GM12878 (cell line): ENCODE results near the gene CCDC141. TPM values are rescaled to one million over a fixed set of nuclear protein-coding genes. Genes with fewer than 3 reads are reported as not detected.

Experiments used
- ATAC-seq: fragments of 200-7000 bp; cut with Tn5 transposase; 3 replicates; pipeline ENCODE4 v1.9.1; 2020; ENCODE audit warnings: mild to moderate bottlenecking, moderate library complexity
- BruUV-seq: library from RNA; stranded (reverse); fragments of 400-500 nt; replicated peaks from 2 replicates; lab custom pipeline; 2021; lab: Mats Ljungman, UMichigan
- CTCF ChIA-PET: fragments of 300-600 bp; sonication (Branson Sonifier 250); formaldehyde crosslinking; extraction: SDS; loops from one replicate; lab custom pipeline; 2021; ENCODE audit warnings: inconsistent platforms; lab: Yijun Ruan, JAX
- POLR2A ChIA-PET: fragments of 350-600 bp; formaldehyde crosslinking; extraction: SDS; loops from one replicate; lab custom pipeline; 2021; ENCODE audit warnings: inconsistent platforms; lab: Charles Lee
- RAD21 ChIA-PET: fragments of 300-600 bp; sonication (Branson Sonifier 250); formaldehyde crosslinking; loops from one replicate; lab custom pipeline; 2023; ENCODE audit warnings: antibody characterized with exemption; ENCODE audit not compliant: unreplicated experiment; lab: Charles Lee
- SMC1A ChIA-PET: fragments of 300-600 bp; sonication (Branson Sonifier 250); formaldehyde crosslinking; loops from one replicate; lab custom pipeline; 2023; ENCODE audit not compliant: unreplicated experiment, uncharacterized antibody; lab: Charles Lee
- DNase-seq: peaks from one replicate; pipeline ENCODE4 v3.0.0-alpha.2; 2011; ENCODE audit warnings: low read depth, low spot score
- FAIRE-seq: peaks from 3 replicates; lab custom pipeline; 2011; peaks lifted over from hg19 to GRCh38; lab: Jason Lieb, UNC
- H2AFZ ChIP-seq: 2 replicates; pipeline ENCODE4 v1.6.0; 2011; ENCODE audit warnings: low read depth, low read length, control low read depth; ENCODE audit not compliant: control insufficient read depth
- H3K27ac ChIP-seq: 2 replicates; pipeline ENCODE4 v1.5.1; 2011; ENCODE audit warnings: control low read depth; ENCODE audit not compliant: control insufficient read depth, insufficient read depth
- H3K27me3 ChIP-seq, 2 experiments: replicated peaks in 1 of 2; 2 replicates each; pipeline versions ENCODE4 v1.6.0 to v1.6.1; 2011; ENCODE audit warnings: low read length in 1 of 2; ENCODE audit not compliant: control insufficient read depth in 2 of 2, insufficient read depth in 2 of 2
- H3K36me3 ChIP-seq, 2 experiments: 2 replicates each; pipeline ENCODE4 v1.5.1; 2011; ENCODE audit warnings: low read length in 1 of 2; ENCODE audit not compliant: control insufficient read depth in 2 of 2, insufficient read depth in 2 of 2
- H3K4me1 ChIP-seq: 2 replicates; pipeline ENCODE4 v1.6.1; 2011; ENCODE audit warnings: mild to moderate bottlenecking, low read length, moderate library complexity, mixed read lengths; ENCODE audit not compliant: control insufficient read depth, insufficient read depth
- H3K4me2 ChIP-seq: 2 replicates; pipeline ENCODE4 v1.6.0; 2011; ENCODE audit warnings: control low read depth; ENCODE audit not compliant: control insufficient read depth, insufficient read depth
- H3K4me3 ChIP-seq: fragments of 200-600 bp; sonication (generic); 2 replicates; pipeline ENCODE4 v1.5.1; 2016
- H3K79me2 ChIP-seq: 2 replicates; pipeline ENCODE4 v1.6.0; 2011; ENCODE audit warnings: low read length; ENCODE audit not compliant: control insufficient read depth, insufficient read depth
- H3K9ac ChIP-seq: 2 replicates; pipeline ENCODE4 v1.8.0; 2011; ENCODE audit warnings: low read length, control low read depth, mixed read lengths; ENCODE audit not compliant: control insufficient read depth, insufficient read depth
- H3K9me3 ChIP-seq: replicated peaks from 3 replicates; pipeline ENCODE4 v1.5.1; 2011; ENCODE audit warnings: mild to moderate bottlenecking, low read length; ENCODE audit not compliant: control insufficient read depth, insufficient read depth
- H4K20me1 ChIP-seq: 2 replicates; pipeline ENCODE4 v1.6.0; 2011; ENCODE audit not compliant: control insufficient read depth, insufficient read depth
- IKZF1 ChIP-seq: fragments of 450-650 bp; conservative IDR thresholded peaks from 2 replicates; pipeline ENCODE4 v1.6.1; 2017; ENCODE audit warnings: antibody characterized with exemption, mild to moderate bottlenecking
- KDM1A ChIP-seq: fragments of 200-600 bp; sonication (generic); IDR thresholded peaks from 2 replicates; pipeline ENCODE4 v1.6.1; 2016; ENCODE audit warnings: borderline replicate concordance
- MAX ChIP-seq: IDR thresholded peaks from 2 replicates; pipeline ENCODE4 v1.6.1; 2012; ENCODE audit warnings: low read depth, low read length, improper control_type of control experiment
- RELA ChIP-seq: fragments of 450-650 bp; IDR thresholded peaks from 2 replicates; pipeline ENCODE4 v1.8.0; 2014; ENCODE audit warnings: borderline replicate concordance; ENCODE audit not compliant: partially characterized antibody
- SIN3A ChIP-seq: IDR thresholded peaks from 2 replicates; pipeline ENCODE4 v1.6.1; 2012; ENCODE audit warnings: low read depth, low read length, improper control_type of control experiment
- STAT1 ChIP-seq: fragments of 450-650 bp; conservative IDR thresholded peaks from 2 replicates; pipeline ENCODE4 v1.6.1; 2014; ENCODE audit warnings: antibody characterized with exemption, mild to moderate bottlenecking
- STAT3 ChIP-seq: IDR thresholded peaks from 2 replicates; pipeline ENCODE4 v1.6.1; 2011; ENCODE audit warnings: low read depth, low read length, improper control_type of control experiment
- TARDBP ChIP-seq: IDR thresholded peaks from 2 replicates; pipeline ENCODE4 v1.6.1; 2016; ENCODE audit warnings: borderline replicate concordance
- TBL1XR1 ChIP-seq: IDR thresholded peaks from 2 replicates; pipeline ENCODE4 v1.6.1; 2012; ENCODE audit warnings: low read depth, low read length, improper control_type of control experiment
- ZNF274 ChIP-seq: IDR thresholded peaks from one replicate; pipeline ENCODE4 v1.8.0; 2011; ENCODE audit not compliant: insufficient read length, insufficient read depth
- ZNF687 ChIP-seq: fragments of 450-650 bp; IDR thresholded peaks from 2 replicates; pipeline ENCODE4 v1.6.1; 2017; ENCODE audit warnings: mild to moderate bottlenecking, moderate library complexity
- WGBS: methylation state at CpG from one replicate; pipeline ENCODE4 v1.1.6; 2016; ENCODE audit warnings: low lambda C conversion rate; ENCODE audit not compliant: insufficient replicate concordance, insufficient coverage; ENCODE audit errors: missing lambda C conversion rate; 5-methylcytosine and 5-hydroxymethylcytosine counted together
- in situ Hi-C: fragments of 300-500 bp; cut with MboI; formaldehyde crosslinking; loops from 9 replicates; pipeline ENCODE4 v1.14.3; 2018; ENCODE audit warnings: mixed read lengths
- intact Hi-C: fragments of 100-400 bp; cut with micrococcal nuclease; formaldehyde crosslinking; loops from one replicate; pipeline ENCODE4 v1.14.2; 2022; ENCODE audit not compliant: unreplicated experiment
- polyA plus RNA-seq, 11 experiments: library from polyadenylated mRNA; depleted of rRNA in 4 of 11; unstranded in 6 of 11; stranded (reverse) in 5 of 11; fragments of >200 nt; fragmentation: Nextera tagmentation in 4 of 11; fragmentation: Illumina TruSeq in 1 of 11; extraction: Ambion mirVana in 4 of 11; extraction: Trizol in 1 of 11; gene quantifications; 1 replicate in 1 of 11; 2 replicates in 10 of 11; pipeline versions ENCODE4 v1.2.1 to v1.2.3, GENCODE V29; 2011 to 2016; ENCODE audit warnings: inconsistent platforms in 2 of 11, missing spikeins in 2 of 11, low read depth in 1 of 11
- total RNA-seq, 4 experiments: library from RNA; depleted of rRNA in 3 of 4; stranded (reverse); fragments of >200 nt in 3 of 4; fragmentation: Illumina TruSeq in 1 of 4; extraction: Trizol in 1 of 4; gene quantifications; 2 replicates each; pipeline versions ENCODE4 v1.2.1 to v1.2.3, GENCODE V29; 2013 to 2021

The CCDC141 gene
- total and polyA plus RNA-seq, 10 of the 15 experiments (the other 5 are each of a cell fraction or from before 2014, with no cell fraction given): 0.84 to 12.5 (median 3.6) TPM

GRCh38 chr2:178895171-178895570 lies 154.8 kb downstream of the CCDC141 start:
- 64% methylated on average over 2 of the region's 2 CpGs for WGBS
- in situ Hi-C loops: loop anchor here (10.0 kb wide), 1 partner anchor 230 kb away; no protein-coding TSS in a partner anchor

GRCh38 chr2:178892751-178893625 lies 156.9 kb downstream of the CCDC141 start:
- intact Hi-C loops (loop anchor here (5.0 kb wide), 1 partner anchor 549 kb away; no protein-coding TSS in a partner anchor), in situ Hi-C loops (loop anchor here (10.0 kb wide), 1 partner anchor 232 kb away; no protein-coding TSS in a partner anchor)
- H3K36me3 ChIP-seq: no peaks in the 10 kb centered on the region
- H3K9ac ChIP-seq: no peak overlapping the region
- FAIRE-seq: no peak
- ChIA-PET SMC1A (interaction anchor here (0.6 to 4.3 kb wide), 20 partner anchors 8 to 453 kb away, joined by 3 to 56 read pairs (median 4); no protein-coding TSS in a partner anchor), RAD21 (interaction anchor here (0.8 to 4.4 kb wide), 10 partner anchors 17 to 237 kb away, joined by 3 to 46 read pairs (median 4); partner anchors contain the start of gene CCDC141), CTCF (interaction anchor here (0.6 to 6.6 kb wide), 19 partner anchors 13 to 518 kb away, joined by 3 to 69 read pairs (median 5); no protein-coding TSS in a partner anchor), POLR2A (interaction anchor here (1.0 kb wide), 1 partner anchor 237 kb away, joined by 4 read pairs; no protein-coding TSS in a partner anchor)
- no peaks in the 10 kb centered on the region for H3K27me3 ChIP-seq
- BruUV-seq: no TSS peak
- 55% methylated on average over 5 of the region's 5 CpGs for WGBS
- H3K4me2 ChIP-seq: no peak overlapping the region
- H3K4me1 ChIP-seq: no peaks in the 10 kb centered on the region
- no peak overlapping the region for H2AFZ ChIP-seq
- no peaks in the 10 kb centered on the region for H3K9me3 ChIP-seq
- no peak for ATAC-seq
- no peak overlapping the region for H3K4me3 ChIP-seq
- H3K79me2 ChIP-seq: no peaks in the 10 kb centered on the region
- no peaks in the 10 kb centered on the region for H4K20me1 ChIP-seq
- TF ChIP-seq RELA (no peak), KDM1A (no peak), ZNF687 (no peak), IKZF1 (no peak), MAX (no peak), SIN3A (no peak), STAT3 (no peak), TARDBP (no peak)
- no peak for DNase-seq
- no peak overlapping the region for H3K27ac ChIP-seq

More at GRCh38 chr2:178895171-178895570, 154.8 kb downstream of the CCDC141 start:
- no peak overlapping the region for H3K27ac ChIP-seq
- TF ChIP-seq ZNF274 (no peak), STAT1 (no peak), TBL1XR1 (no peak)
- no peaks in the 10 kb centered on the region for H3K4me1 ChIP-seq
- ChIA-PET RAD21 (interaction anchor here (3.4 to 4.4 kb wide), 2 partner anchors 125 to 235 kb away, joined by 15 to 46 read pairs; no protein-coding TSS in a partner anchor), POLR2A (interaction anchor here (0.6 kb wide), 2 partner anchors 11 to 233 kb away, joined by 4 to 6 read pairs; no protein-coding TSS in a partner anchor), CTCF (interaction anchor here (1.1 to 6.6 kb wide), 5 partner anchors 10 to 234 kb away, joined by 4 to 69 read pairs (median 5); no protein-coding TSS in a partner anchor), SMC1A (interaction anchor here (3.0 to 4.3 kb wide), 3 partner anchors 16 to 235 kb away, joined by 14 to 56 read pairs (median 54); no protein-coding TSS in a partner anchor)
- no peaks in the 10 kb centered on the region for H3K9me3 ChIP-seq
- H3K27me3 ChIP-seq: no peaks in the 10 kb centered on the region
- no TSS peak for BruUV-seq
- FAIRE-seq: no peak
- intact Hi-C loops: no loop called here
- no peak overlapping the region for H3K4me2 ChIP-seq
- H4K20me1 ChIP-seq: no peaks in the 10 kb centered on the region
- no peak for DNase-seq
- H3K4me3 ChIP-seq: no peak overlapping the region
- no peaks in the 10 kb centered on the region for H3K79me2 ChIP-seq
- no peaks in the 10 kb centered on the region; a peak in 1 of 4 replicates for H3K36me3 ChIP-seq
- no peak for ATAC-seq
- H2AFZ ChIP-seq: no peak overlapping the region
- H3K9ac ChIP-seq: no peak overlapping the region
